HG03432 (cell line): ENCODE data around the gene PARN.

ENCODE experiments used
- ATAC-seq: cut with Tn5 transposase; IDR thresholded peaks from one replicate; pipeline ENCODE4 v1.9.1; 2021; ENCODE audit warnings: mild to moderate bottlenecking, moderate library complexity; ENCODE audit not compliant: unreplicated experiment

The PARN gene

GRCh38 chr16:14530046-14530445 is 100.0 kb downstream of the PARN start:
- no peak for ATAC-seq

- no peak for ATAC-seq
Measured at GRCh38 chr16:14529010-14529669, 100.9 kb downstream of the PARN start.

- ATAC-seq: no peak
Measured at GRCh38 chr16:14528306-14528705, 101.8 kb downstream of the PARN start.

GRCh38 chr16:14527411-14528044 is 102.5 kb downstream of the PARN start:
- ATAC-seq: no peak

- ATAC-seq: no peak
Measured at GRCh38 chr16:14525596-14525995, 104.5 kb downstream of the PARN start.

GRCh38 chr16:14524979-14525378 is 105.1 kb downstream of the PARN start:
- no peak for ATAC-seq

- no peak for ATAC-seq
Measured at GRCh38 chr16:14523632-14524031, 106.4 kb downstream of the PARN start.

- no peak for ATAC-seq
Measured at GRCh38 chr16:14522671-14523070, 107.4 kb downstream of the PARN start.

GRCh38 chr16:14520753-14521152 is 109.3 kb downstream of the PARN start:
- ATAC-seq: no peak

- no peak for ATAC-seq
Measured at GRCh38 chr16:14514967-14515366, 115.1 kb downstream of the PARN start.

- no peak for ATAC-seq
Measured at GRCh38 chr16:14513389-14514107, 116.5 kb downstream of the PARN start.

- ATAC-seq: no peak
Measured at GRCh38 chr16:14511800-14512135, 118.3 kb downstream of the PARN start.

- ATAC-seq: no peak
Measured at GRCh38 chr16:14510939-14511799, 118.9 kb downstream of the PARN start.

GRCh38 chr16:14510581-14510938 is 119.5 kb downstream of the PARN start:
- ATAC-seq: no peak

- ATAC-seq: no peak
Measured at GRCh38 chr16:14509675-14510132, 120.4 kb downstream of the PARN start.

GRCh38 chr16:14509055-14509454 is 121.0 kb downstream of the PARN start:
- no peak for ATAC-seq

GRCh38 chr16:14505846-14506245 is 124.2 kb downstream of the PARN start:
- ATAC-seq: no peak

GRCh38 chr16:14502932-14503741 is 126.9 kb downstream of the PARN start:
- ATAC-seq: peak; percentile 80

- ATAC-seq: no peak
Measured at GRCh38 chr16:14502256-14502875, 127.7 kb downstream of the PARN start.
